Measurements from ENCODE around the gene SCARB1. TPM values are rescaled to one million over a fixed set of nuclear protein-coding genes. Genes with fewer than 3 reads are reported as not detected.
A peak's percentile ranks its signal among the peaks of the same experiment; 100 is the strongest.

SCARB1 gene
- total and polyA plus RNA-seq, 9 donors: 7.3 to 35.5 (median 25.7) TPM

GRCh38 chr12:124786061-124786964 lies 77.4 kb downstream of the SCARB1 start:
- H3K9me3 ChIP-seq (replicated peaks; ENCODE audit: control insufficient read depth, low read depth, low read length): no peaks in the 10 kb centered on the region
- peaks cover 10% of the 10 kb centered on the region for H3K4me1 ChIP-seq (ENCODE audit: control insufficient read depth, insufficient read depth, low read length)
- H3K36me3 ChIP-seq (ENCODE audit: control insufficient read depth, insufficient read depth, low read length): peaks cover 19% of the 10 kb centered on the region
- H3K27ac ChIP-seq (ENCODE audit: low read length): no peak overlapping the region
- no peaks in the 10 kb centered on the region for H3K27me3 ChIP-seq (ENCODE audit: control insufficient read depth, insufficient read depth, low read length)
- H3K4me3 ChIP-seq (ENCODE audit: low read length): peak overlapping the region; percentile 17
- peak; percentile 96 for DNase-seq
- 71% methylated on average over 20 of the region's 31 CpGs for WGBS (ENCODE audit: insufficient coverage)

- H3K27me3 ChIP-seq (ENCODE audit: control insufficient read depth, insufficient read depth, low read length): no peaks in the 10 kb centered on the region
- WGBS (ENCODE audit: insufficient coverage): 89% methylated on average over 6 of the region's 11 CpGs
- H3K4me1 ChIP-seq (ENCODE audit: control insufficient read depth, insufficient read depth, low read length): peaks cover 8% of the 10 kb centered on the region
- no peak for DNase-seq
- peaks cover 19% of the 10 kb centered on the region for H3K36me3 ChIP-seq (ENCODE audit: control insufficient read depth, insufficient read depth, low read length)
- H3K4me3 ChIP-seq (ENCODE audit: low read length): no peak overlapping the region
- H3K9me3 ChIP-seq (replicated peaks; ENCODE audit: control insufficient read depth, low read depth, low read length): no peaks in the 10 kb centered on the region
- H3K27ac ChIP-seq (ENCODE audit: low read length): no peak overlapping the region
These were observed 78.6 kb downstream of the SCARB1 start for GRCh38 chr12:124784871-124785572.

- Histone ChIP-seq H3K4me1 (ENCODE audit: control insufficient read depth, insufficient read depth, low read length) (peaks cover 12% of the 10 kb centered on the region), H3K27ac (ENCODE audit: low read length) (no peak overlapping the region), H3K4me3 (ENCODE audit: low read length) (no peak overlapping the region), H3K36me3 (ENCODE audit: control insufficient read depth, insufficient read depth, low read length) (peaks cover 19% of the 10 kb centered on the region), H3K27me3 (ENCODE audit: control insufficient read depth, insufficient read depth, low read length) (no peaks in the 10 kb centered on the region), H3K9me3 (replicated peaks; ENCODE audit: control insufficient read depth, low read depth, low read length) (no peaks in the 10 kb centered on the region)
- 80% methylated on average over 1 of the region's 5 CpGs for WGBS (ENCODE audit: insufficient coverage)
- DNase-seq: no peak
These were observed 80.6 kb downstream of the SCARB1 start for GRCh38 chr12:124783087-124783486.

- WGBS (ENCODE audit: insufficient coverage): 89% methylated on average over 2 of the region's 2 CpGs
These were observed 81.5 kb downstream of the SCARB1 start for GRCh38 chr12:124782132-124782531.

DNA sequence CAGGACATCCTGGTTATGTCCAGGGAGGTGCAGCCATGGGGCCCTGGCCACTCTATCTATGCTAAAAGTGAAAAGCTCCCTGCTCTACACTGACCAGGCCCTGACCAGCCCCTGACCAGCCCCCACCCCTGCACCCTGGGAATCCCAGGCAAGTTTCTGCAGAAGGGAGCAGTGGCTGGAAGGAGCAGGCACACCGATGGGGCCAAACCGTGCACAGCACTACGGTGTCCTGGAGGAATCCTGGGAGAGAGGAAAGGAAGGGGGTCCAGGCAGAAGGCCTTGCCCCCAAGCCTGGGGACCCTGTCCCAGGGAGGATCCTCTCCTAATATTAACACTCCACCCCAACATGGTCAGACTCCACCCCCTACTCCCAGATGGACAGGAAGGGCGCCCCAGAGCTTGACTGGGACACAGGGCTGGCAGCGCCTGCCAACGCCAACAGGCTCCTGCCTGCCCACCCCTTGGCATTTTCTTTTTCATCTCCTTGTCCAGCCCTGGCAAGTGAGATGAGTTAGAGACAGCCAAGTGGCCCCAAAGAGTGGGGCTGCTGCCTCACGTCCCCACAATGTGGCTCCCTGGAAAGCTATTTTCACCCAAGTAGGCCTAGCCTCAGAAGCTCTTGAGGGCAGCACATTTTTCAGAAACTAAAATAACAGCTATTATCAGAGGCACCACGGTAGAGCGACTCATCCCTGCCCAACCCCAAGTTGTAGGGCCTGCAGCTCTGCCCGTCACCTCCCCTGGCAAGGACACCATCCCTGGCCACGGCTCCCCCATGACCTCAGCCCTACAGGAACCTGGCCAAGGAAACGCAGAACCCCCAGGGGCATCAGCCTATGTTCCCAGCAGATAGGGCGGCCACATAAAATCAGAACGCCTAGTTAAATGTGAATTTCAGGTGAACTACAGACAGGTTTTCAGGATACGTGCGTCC lies 82.6 kb downstream of the SCARB1 start:
- H3K27me3 ChIP-seq (ENCODE audit: control insufficient read depth, insufficient read depth, low read length): no peaks in the 10 kb centered on the region
- no peak for DNase-seq
- H3K9me3 ChIP-seq (replicated peaks; ENCODE audit: control insufficient read depth, low read depth, low read length): no peaks in the 10 kb centered on the region
- H3K4me3 ChIP-seq (ENCODE audit: low read length): no peak overlapping the region
- WGBS (ENCODE audit: insufficient coverage): 87% methylated on average over 10 of the region's 16 CpGs
- H3K4me1 ChIP-seq (ENCODE audit: control insufficient read depth, insufficient read depth, low read length): peaks cover 14% of the 10 kb centered on the region
- H3K36me3 ChIP-seq (ENCODE audit: control insufficient read depth, insufficient read depth, low read length): peaks cover 17% of the 10 kb centered on the region
- no peak overlapping the region for H3K27ac ChIP-seq (ENCODE audit: low read length)

More at GRCh38 chr12:124782132-124782531, 81.5 kb downstream of the SCARB1 start:
- no peak for DNase-seq
- no peaks in the 10 kb centered on the region for H3K9me3 ChIP-seq (replicated peaks; ENCODE audit: control insufficient read depth, low read depth, low read length)
- H3K4me1 ChIP-seq (ENCODE audit: control insufficient read depth, insufficient read depth, low read length): peaks cover 20% of the 10 kb centered on the region
- H3K27ac ChIP-seq (ENCODE audit: low read length): no peak overlapping the region
- no peaks in the 10 kb centered on the region for H3K27me3 ChIP-seq (ENCODE audit: control insufficient read depth, insufficient read depth, low read length)
- no peak overlapping the region for H3K4me3 ChIP-seq (ENCODE audit: low read length)
- peaks cover 19% of the 10 kb centered on the region for H3K36me3 ChIP-seq (ENCODE audit: control insufficient read depth, insufficient read depth, low read length)

GRCh38 chr12:124780336-124780735 lies 83.3 kb downstream of the SCARB1 start:
- Histone ChIP-seq H3K4me1 (ENCODE audit: control insufficient read depth, insufficient read depth, low read length) (peaks cover 16% of the 10 kb centered on the region), H3K27ac (ENCODE audit: low read length) (no peak overlapping the region), H3K36me3 (ENCODE audit: control insufficient read depth, insufficient read depth, low read length) (peaks cover 12% of the 10 kb centered on the region), H3K27me3 (ENCODE audit: control insufficient read depth, insufficient read depth, low read length) (no peaks in the 10 kb centered on the region), H3K9me3 (replicated peaks; ENCODE audit: control insufficient read depth, low read depth, low read length) (no peaks in the 10 kb centered on the region), H3K4me3 (ENCODE audit: low read length) (no peak overlapping the region)
- WGBS (ENCODE audit: insufficient coverage): no CpG with 5 or more reads among the region's 3 CpGs
- DNase-seq: no peak

GRCh38 chr12:124779161-124780141 lies 84.2 kb downstream of the SCARB1 start:
- H3K4me3 ChIP-seq (ENCODE audit: low read length): no peak overlapping the region
- peaks cover 10% of the 10 kb centered on the region for H3K36me3 ChIP-seq (ENCODE audit: control insufficient read depth, insufficient read depth, low read length)
- peak; percentile 75 for DNase-seq
- H3K4me1 ChIP-seq (ENCODE audit: control insufficient read depth, insufficient read depth, low read length): peaks cover 19% of the 10 kb centered on the region
- WGBS (ENCODE audit: insufficient coverage): 66% methylated on average over 19 of the region's 27 CpGs
- no peaks in the 10 kb centered on the region for H3K27me3 ChIP-seq (ENCODE audit: control insufficient read depth, insufficient read depth, low read length)
- H3K9me3 ChIP-seq (replicated peaks; ENCODE audit: control insufficient read depth, low read depth, low read length): no peaks in the 10 kb centered on the region
- no peak overlapping the region for H3K27ac ChIP-seq (ENCODE audit: low read length)

- Histone ChIP-seq H3K4me1 (ENCODE audit: control insufficient read depth, insufficient read depth, low read length) (peaks cover 25% of the 10 kb centered on the region), H3K4me3 (ENCODE audit: low read length) (no peak overlapping the region), H3K36me3 (ENCODE audit: control insufficient read depth, insufficient read depth, low read length) (peaks cover 5% of the 10 kb centered on the region), H3K27ac (ENCODE audit: low read length) (no peak overlapping the region), H3K9me3 (replicated peaks; ENCODE audit: control insufficient read depth, low read depth, low read length) (no peaks in the 10 kb centered on the region), H3K27me3 (ENCODE audit: control insufficient read depth, insufficient read depth, low read length) (no peaks in the 10 kb centered on the region)
- 100% methylated on average over 1 of the region's 12 CpGs for WGBS (ENCODE audit: insufficient coverage)
- no peak for DNase-seq
These were observed 85.3 kb downstream of the SCARB1 start for GRCh38 chr12:124778411-124778810.

Measured in muscle of leg (tissue), 11 donors.